CD4-positive, alpha-beta T cell treated with Interleukin-17A for 1 hour (primary cell): ENCODE data around the gene C20orf141.
"Not testable (repeated sequence)": the region's sequence is repeated elsewhere in the genome, so short reads cannot be mapped to it uniquely, and the experiment has no call there.

Experiments used
- DNase-seq: peaks from one replicate; pipeline ENCODE4 v3.0.0-alpha.2; 2020

Gene C20orf141

GRCh38 chr20:2820896-2821869, 6.4 kb downstream of the C20orf141 start:
- DNase-seq, result no peak

GRCh38 chr20:2822073-2822472, 7.3 kb downstream of the C20orf141 start:
- DNase-seq, result peak; percentile 64

GRCh38 chr20:2825761-2826160, 11.0 kb downstream of the C20orf141 start:
- DNase-seq, result peak; percentile 26

- no peak for DNase-seq
These were observed 11.9 kb downstream of the C20orf141 start for GRCh38 chr20:2826655-2827054.

- DNase-seq, result no peak
These were observed 14.6 kb downstream of the C20orf141 start for GRCh38 chr20:2829376-2829775.

GRCh38 chr20:2831206-2831605, 16.4 kb downstream of the C20orf141 start:
- DNase-seq, result not testable (repeated sequence)

- no peak for DNase-seq
These were observed 19.0 kb downstream of the C20orf141 start for GRCh38 chr20:2833761-2834160.

GRCh38 chr20:2834401-2835110, 19.8 kb downstream of the C20orf141 start:
- DNase-seq, result no peak

- no peak for DNase-seq
These were observed 20.6 kb downstream of the C20orf141 start for GRCh38 chr20:2835331-2835796.

- DNase-seq, result no peak
These were observed 21.2 kb downstream of the C20orf141 start for GRCh38 chr20:2836035-2836434.

- no peak for DNase-seq
These were observed 22.6 kb downstream of the C20orf141 start for GRCh38 chr20:2837221-2837960.

- DNase-seq, result no peak
These were observed 23.5 kb downstream of the C20orf141 start for GRCh38 chr20:2838170-2838797.

- DNase-seq, result no peak
These were observed 24.3 kb downstream of the C20orf141 start for GRCh38 chr20:2838847-2839671.

GRCh38 chr20:2839732-2840137, 24.9 kb downstream of the C20orf141 start:
- DNase-seq, result no peak

- peak; percentile 89 for DNase-seq
These were observed 25.6 kb downstream of the C20orf141 start, which contains the start of the genes PCED1A and VPS16 for GRCh38 chr20:2840138-2840966. Gene PCED1A (minus strand): TSS chr20:2840655. CDS start chr20:2839912, 743 bp downstream. Gene VPS16 (plus strand): TSS chr20:2840745. CDS start chr20:2840775, 30 bp downstream.

- DNase-seq, result peak; percentile 41
These were observed 26.3 kb downstream of the C20orf141 start for GRCh38 chr20:2840967-2841531.

- DNase-seq, result no peak
These were observed 30.8 kb downstream of the C20orf141 start for GRCh38 chr20:2845607-2846006.

GRCh38 chr20:2846698-2847097, 31.9 kb downstream of the C20orf141 start:
- no peak for DNase-seq

- no peak for DNase-seq
These were observed 33.0 kb downstream of the C20orf141 start for GRCh38 chr20:2847802-2848201.

GRCh38 chr20:2849529-2849928, 34.7 kb downstream of the C20orf141 start:
- DNase-seq, result no peak
